Measurements from ENCODE around the gene SPPL3.
A peak's percentile ranks its signal among the peaks of the same experiment; 100 is the strongest.

SPPL3 gene

DNA sequence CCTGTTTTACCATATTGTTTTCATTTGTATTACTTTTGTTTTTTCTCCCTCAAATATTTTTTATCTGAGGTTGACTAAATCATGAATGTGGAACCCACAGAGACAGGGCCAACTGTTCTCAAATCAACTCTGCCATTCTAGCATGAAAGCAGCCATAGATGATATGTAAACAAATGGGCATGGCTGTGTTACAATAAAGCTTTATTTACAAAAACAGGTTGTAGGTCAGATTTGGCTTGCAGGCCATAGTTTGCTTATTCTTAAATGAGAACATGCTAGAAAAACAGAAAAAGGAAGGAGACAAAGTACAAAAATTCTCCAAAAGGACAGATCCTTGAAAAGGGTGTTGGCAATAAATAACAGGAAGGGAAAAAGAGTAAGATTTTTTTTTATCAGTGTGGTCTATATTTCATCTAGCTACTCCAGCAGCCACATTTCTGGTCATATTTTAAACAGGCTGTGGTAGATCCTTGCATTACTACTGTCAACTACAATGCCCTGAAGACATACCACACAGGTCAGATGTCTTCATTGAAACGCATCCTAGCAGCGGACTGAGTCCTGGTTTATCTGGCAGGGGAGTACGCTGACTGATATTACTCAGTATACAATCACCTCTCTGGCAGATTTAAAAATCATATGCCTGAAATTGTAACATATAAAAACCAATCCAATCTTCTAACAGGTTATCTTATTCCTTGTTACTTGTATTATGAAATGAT lies 42.9 kb downstream of the SPPL3 start:
- DNase-seq: no peak
- TF ChIP-seq, protein P1, sequence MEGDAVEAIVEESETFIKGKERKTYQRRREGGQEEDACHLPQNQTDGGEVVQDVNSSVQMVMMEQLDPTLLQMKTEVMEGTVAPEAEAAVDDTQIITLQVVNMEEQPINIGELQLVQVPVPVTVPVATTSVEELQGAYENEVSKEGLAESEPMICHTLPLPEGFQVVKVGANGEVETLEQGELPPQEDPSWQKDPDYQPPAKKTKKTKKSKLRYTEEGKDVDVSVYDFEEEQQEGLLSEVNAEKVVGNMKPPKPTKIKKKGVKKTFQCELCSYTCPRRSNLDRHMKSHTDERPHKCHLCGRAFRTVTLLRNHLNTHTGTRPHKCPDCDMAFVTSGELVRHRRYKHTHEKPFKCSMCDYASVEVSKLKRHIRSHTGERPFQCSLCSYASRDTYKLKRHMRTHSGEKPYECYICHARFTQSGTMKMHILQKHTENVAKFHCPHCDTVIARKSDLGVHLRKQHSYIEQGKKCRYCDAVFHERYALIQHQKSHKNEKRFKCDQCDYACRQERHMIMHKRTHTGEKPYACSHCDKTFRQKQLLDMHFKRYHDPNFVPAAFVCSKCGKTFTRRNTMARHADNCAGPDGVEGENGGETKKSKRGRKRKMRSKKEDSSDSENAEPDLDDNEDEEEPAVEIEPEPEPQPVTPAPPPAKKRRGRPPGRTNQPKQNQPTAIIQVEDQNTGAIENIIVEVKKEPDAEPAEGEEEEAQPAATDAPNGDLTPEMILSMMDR (IDR thresholded peaks at IDR 0.05; ENCODE audit: low read depth, low read length): no peak
- Histone ChIP-seq H3K27ac (no peak overlapping the region), H3K27me3 (ENCODE audit: insufficient read depth, low read depth, severe bottlenecking) (no peaks in the 10 kb centered on the region), H3K4me3 (ENCODE audit: low read depth, low read length) (no peak overlapping the region), H3K36me3 (no peaks in the 10 kb centered on the region), H3K9me3 (ENCODE audit: severe bottlenecking) (no peaks in the 10 kb centered on the region)

DNA sequence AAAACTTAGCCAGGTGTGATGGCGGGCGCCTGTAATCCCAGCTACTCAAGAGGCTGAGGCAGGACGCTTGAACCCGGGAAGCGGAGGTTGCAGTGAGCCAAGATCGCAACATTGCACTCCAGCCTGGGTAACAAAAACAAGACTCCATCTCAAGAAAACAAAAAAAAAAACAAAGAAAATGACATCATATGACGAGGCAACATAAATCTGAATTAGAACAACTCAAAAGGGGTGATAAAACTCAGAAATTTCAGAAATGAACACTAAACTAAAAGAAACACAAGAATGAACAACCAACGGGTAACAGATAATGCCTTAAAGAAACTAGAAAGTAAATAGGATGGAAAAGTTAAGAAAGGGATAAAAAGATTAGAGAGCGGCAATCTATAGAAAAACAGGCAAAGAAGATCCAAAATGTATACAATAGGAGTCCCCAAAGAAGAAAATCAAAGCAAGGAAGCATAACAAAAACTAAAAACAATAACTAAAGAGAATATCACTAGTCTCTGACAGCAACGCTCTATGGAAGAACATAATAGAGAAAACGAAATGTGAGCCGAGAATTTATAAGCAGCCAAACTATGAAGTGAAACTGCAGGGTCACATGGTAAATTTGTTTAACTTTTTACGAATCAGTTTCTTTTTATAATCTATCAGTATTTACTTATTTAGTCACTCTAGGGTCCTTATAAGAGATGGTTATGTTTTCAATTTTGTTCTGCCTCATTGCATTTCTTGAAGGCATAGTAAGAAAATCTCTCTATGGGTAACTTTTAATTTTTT lies 45.7 kb downstream of the SPPL3 start:
- no peak for DNase-seq
- Histone ChIP-seq H3K27me3 (ENCODE audit: insufficient read depth, low read depth, severe bottlenecking) (no peaks in the 10 kb centered on the region), H3K4me3 (ENCODE audit: low read depth, low read length) (no peak overlapping the region), H3K36me3 (no peaks in the 10 kb centered on the region), H3K9me3 (ENCODE audit: severe bottlenecking) (no peaks in the 10 kb centered on the region), H3K27ac (no peak overlapping the region)
- TF ChIP-seq, protein P1 (IDR thresholded peaks at IDR 0.05; ENCODE audit: low read depth, low read length): no peak

DNA sequence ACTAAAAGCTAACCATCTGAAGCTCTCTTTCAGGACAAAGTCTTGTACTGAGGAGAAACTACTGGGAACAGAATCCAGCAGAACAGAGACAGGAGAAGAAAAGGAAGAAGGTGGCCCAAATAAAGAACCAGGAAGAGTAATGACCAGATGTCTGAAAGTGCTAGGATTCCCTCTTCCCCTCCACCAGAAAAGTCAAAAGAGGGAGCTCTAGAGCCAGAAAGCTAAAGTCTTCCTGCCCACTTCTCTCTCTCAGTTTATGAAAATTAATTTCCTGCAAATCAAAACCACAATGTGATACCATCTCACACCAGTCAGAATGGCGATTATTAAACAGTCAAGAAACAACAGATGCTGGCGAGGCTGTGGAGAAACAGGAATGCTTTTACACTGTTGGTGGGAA lies 47.2 kb downstream of the SPPL3 start:
- H3K27me3 ChIP-seq (ENCODE audit: insufficient read depth, low read depth, severe bottlenecking): no peaks in the 10 kb centered on the region
- DNase-seq: no peak
- TF ChIP-seq, protein P1 (IDR thresholded peaks at IDR 0.05; ENCODE audit: low read depth, low read length): peak; percentile 49
- no peaks in the 10 kb centered on the region for H3K9me3 ChIP-seq (ENCODE audit: severe bottlenecking)
- no peaks in the 10 kb centered on the region for H3K36me3 ChIP-seq
- no peak overlapping the region for H3K27ac ChIP-seq
- no peak overlapping the region for H3K4me3 ChIP-seq (ENCODE audit: low read depth, low read length)

DNA sequence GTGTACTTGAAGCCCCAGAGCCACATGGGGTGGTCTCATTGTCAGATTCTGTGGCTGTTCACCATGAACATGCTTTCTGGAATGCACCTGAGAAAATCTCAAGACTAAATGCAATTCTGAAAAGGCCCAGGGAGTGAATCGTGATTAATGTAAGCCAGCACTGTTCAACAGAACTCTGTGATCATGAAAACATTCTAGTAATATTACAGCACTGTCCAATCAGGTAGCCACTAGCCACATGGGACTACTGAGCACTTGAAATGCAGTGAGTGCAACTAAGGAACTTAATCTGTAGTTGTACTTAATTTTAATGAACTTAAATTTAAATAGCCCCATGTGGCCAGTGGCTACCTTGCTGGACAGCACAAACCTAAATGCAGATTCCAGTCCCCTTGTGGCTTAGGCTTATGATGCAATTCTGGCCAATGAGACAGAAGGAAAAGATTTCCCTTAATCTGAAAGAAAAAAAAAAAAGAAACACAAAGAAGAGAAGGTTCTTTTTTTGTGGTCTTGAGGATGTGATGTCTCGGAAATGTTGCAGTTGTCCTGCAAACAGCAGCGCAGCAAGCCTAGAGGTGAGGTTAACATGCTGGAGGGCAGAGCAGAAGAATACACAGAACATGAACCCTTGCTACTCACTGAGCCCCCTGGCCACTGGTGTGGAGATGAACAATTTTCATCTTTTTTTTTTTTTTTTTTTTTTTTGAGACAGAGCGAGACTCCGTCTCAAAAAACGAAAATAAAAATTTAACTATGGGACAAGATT lies 48.2 kb downstream of the SPPL3 start:
- no peaks in the 10 kb centered on the region for H3K36me3 ChIP-seq
- H3K27me3 ChIP-seq (ENCODE audit: insufficient read depth, low read depth, severe bottlenecking): no peaks in the 10 kb centered on the region
- TF ChIP-seq, protein P1 (IDR thresholded peaks at IDR 0.05; ENCODE audit: low read depth, low read length): no peak
- no peaks in the 10 kb centered on the region for H3K9me3 ChIP-seq (ENCODE audit: severe bottlenecking)
- no peak overlapping the region for H3K27ac ChIP-seq
- no peak for DNase-seq
- no peak overlapping the region for H3K4me3 ChIP-seq (ENCODE audit: low read depth, low read length)

DNA sequence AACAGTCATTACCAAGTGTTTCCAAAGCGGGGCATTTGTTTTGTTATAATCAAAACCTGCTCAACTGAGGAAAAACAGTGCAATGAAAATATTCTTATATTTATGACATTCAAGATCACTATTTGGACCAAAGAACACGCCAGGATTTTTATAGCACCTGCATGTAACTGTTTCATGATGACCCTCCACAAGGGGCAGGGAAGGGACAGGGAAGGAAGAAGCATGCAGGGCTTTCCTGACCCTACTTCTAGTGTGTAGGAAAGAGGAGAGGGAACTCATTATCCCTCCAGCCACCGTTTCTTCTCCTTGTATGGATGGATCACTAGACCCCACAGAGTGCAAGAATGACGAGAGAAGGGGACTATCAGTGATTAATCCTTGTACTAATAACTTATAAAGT lies 49.4 kb downstream of the SPPL3 start:
- Histone ChIP-seq H3K9me3 (ENCODE audit: severe bottlenecking) (no peaks in the 10 kb centered on the region), H3K4me3 (ENCODE audit: low read depth, low read length) (no peak overlapping the region), H3K27me3 (ENCODE audit: insufficient read depth, low read depth, severe bottlenecking) (no peaks in the 10 kb centered on the region), H3K27ac (no peak overlapping the region), H3K36me3 (no peaks in the 10 kb centered on the region)
- TF ChIP-seq, protein P1 (IDR thresholded peaks at IDR 0.05; ENCODE audit: low read depth, low read length): no peak
- no peak for DNase-seq

All from WERI-Rb-1 (cell line).